AG04449 (cell line): ENCODE measurements around the gene SPG7.
A peak's percentile ranks its signal among the peaks of the same experiment; 100 is the strongest.

Experiments
- CTCF ChIA-PET: fragments of 350-600 bp; formaldehyde crosslinking; extraction: SDS; loops from one replicate; lab custom pipeline; 2021; ENCODE audit warnings: antibody characterized with exemption; lab: Yijun Ruan, JAX
- POLR2A ChIA-PET: fragments of 400-600, 350-600 bp; formaldehyde crosslinking; extraction: SDS; loops from one replicate; lab custom pipeline; 2020; ENCODE audit warnings: antibody characterized with exemption, inconsistent platforms; lab: Yijun Ruan, JAX
- DNase-seq: peaks from one replicate; pipeline ENCODE4 v3.0.0-alpha.2; 2010; ENCODE audit warnings: low read depth, low spot score
- H3K4me3 ChIP-seq: 2 replicates; pipeline ENCODE4 v1.5.1; 2011; ENCODE audit warnings: low read depth, mild to moderate bottlenecking, control low read depth, low read length
- CTCF ChIP-seq: IDR thresholded peaks from one replicate; pipeline ENCODE4 v1.5.1; 2011; ENCODE audit warnings: mild to moderate bottlenecking, moderate library complexity, low read length, control low read depth, inconsistent platforms; ENCODE audit not compliant: insufficient read depth; ENCODE audit errors: missing control alignments

SPG7 gene

GRCh38 chr16:89491238-89491869, 16.8 kb upstream of the SPG7 start:
- ChIA-PET CTCF (no interaction called here), POLR2A (interaction anchor here (0.7 kb wide), 1 partner anchor 80 kb away, joined by 3 read pairs; no protein-coding TSS in a partner anchor)
- H3K4me3 ChIP-seq, result peak overlapping the region; percentile 79
- DNase-seq, result no peak
- TF ChIP-seq CTCF, result no peak

- TF ChIP-seq CTCF, result no peak
- POLR2A ChIA-PET, result no interaction called here
- CTCF ChIA-PET, result no interaction called here
- H3K4me3 ChIP-seq, result peak overlapping the region; percentile 79
- DNase-seq, result no peak
Observed at GRCh38 chr16:89491974-89492687, 16.1 kb upstream of the SPG7 start.

- H3K4me3 ChIP-seq, result no peak overlapping the region
- CTCF ChIA-PET, result no interaction called here
- TF ChIP-seq CTCF, result no peak
- no peak for DNase-seq
- POLR2A ChIA-PET, result no interaction called here
Observed at GRCh38 chr16:89493776-89494175, 14.4 kb upstream of the SPG7 start.

- no peak for DNase-seq
- TF ChIP-seq CTCF, result peak; percentile 4
- no peak overlapping the region for H3K4me3 ChIP-seq
- ChIA-PET POLR2A (interaction anchor here (1.1 to 1.4 kb wide), 2 partner anchors 12 to 254 kb away, joined by 3 to 4 read pairs; no protein-coding TSS in a partner anchor), CTCF (interaction anchor here (0.9 to 1.4 kb wide), 3 partner anchors 11 to 14 kb away, joined by 3 to 4 read pairs (median 3); partner anchors contain the start of gene SPG7)
Observed at GRCh38 chr16:89495121-89495520, 13.1 kb upstream of the SPG7 start.

GRCh38 chr16:89498839-89499238, 9.4 kb upstream of the SPG7 start:
- ChIA-PET CTCF (no interaction called here), POLR2A (interaction anchor here (0.7 kb wide), 1 partner anchor 10 kb away, joined by 5 read pairs; the partner anchor contains the start of gene SPG7)
- peak; percentile 36 for DNase-seq
- TF ChIP-seq CTCF, result no peak
- H3K4me3 ChIP-seq, result no peak overlapping the region; the same call in 1 of the 2 replicates

GRCh38 chr16:89499767-89500166, 8.4 kb upstream of the SPG7 start:
- TF ChIP-seq CTCF, result no peak
- no peak overlapping the region for H3K4me3 ChIP-seq
- CTCF ChIA-PET, result no interaction called here
- no peak for DNase-seq
- POLR2A ChIA-PET, result interaction anchor here (0.5 to 0.7 kb wide), 2 partner anchors 9 kb away, joined by 3 to 5 read pairs; partner anchors contain the start of gene SPG7
